Measurements from ENCODE around the gene SOCS1. TPM values are rescaled to one million over a fixed set of nuclear protein-coding genes. Genes with fewer than 3 reads are reported as not detected.

SOCS1 gene
- total RNA-seq, 6 experiments from 2014 or later: 3.8 to 6.7 (median 5.9) TPM

- H3K36me3 Mint-ChIP-seq (ENCODE audit: low read depth): no peaks in the 10 kb centered on the region
- H3K27ac Mint-ChIP-seq: peak overlapping the region; percentile 31
Observed at GRCh38 chr16:11233727-11234376, 22.2 kb downstream of the SOCS1 start.

GRCh38 chr16:11232852-11233726, 22.9 kb downstream of the SOCS1 start:
- TF ChIP-seq CTCF (IDR thresholded peaks at IDR 0.05): no peak
- Mint-ChIP-seq H3K27me3 (ENCODE audit: insufficient read depth) (peaks cover 2% of the 10 kb centered on the region; the same call in 1 of the 2 replicates), H3K36me3 (ENCODE audit: low read depth) (no peaks in the 10 kb centered on the region), H3K27ac (no peak overlapping the region), H3K4me1 (ENCODE audit: low read depth) (peaks cover 29% of the 10 kb centered on the region), H3K9me3 (no peaks in the 10 kb centered on the region), H3K4me3 (no peak overlapping the region)
- no peak for DNase-seq

More at GRCh38 chr16:11233727-11234376, 22.2 kb downstream of the SOCS1 start:
- TF ChIP-seq CTCF (IDR thresholded peaks at IDR 0.05): peak; percentile 26; the same call in 1 of the 2 replicates
- peaks cover 29% of the 10 kb centered on the region for H3K4me1 Mint-ChIP-seq (ENCODE audit: low read depth)
- H3K4me3 Mint-ChIP-seq: no peak overlapping the region
- no peaks in the 10 kb centered on the region for H3K9me3 Mint-ChIP-seq
- DNase-seq: no peak
- peaks cover 2% of the 10 kb centered on the region; the same call in 1 of the 2 replicates for H3K27me3 Mint-ChIP-seq (ENCODE audit: insufficient read depth)

GRCh38 chr16:11232302-11232851, 23.6 kb downstream of the SOCS1 start:
- Mint-ChIP-seq H3K4me1 (ENCODE audit: low read depth) (peaks cover 29% of the 10 kb centered on the region), H3K27ac (no peak overlapping the region), H3K4me3 (no peak overlapping the region), H3K9me3 (no peaks in the 10 kb centered on the region), H3K36me3 (ENCODE audit: low read depth) (no peaks in the 10 kb centered on the region), H3K27me3 (ENCODE audit: insufficient read depth) (peaks cover 2% of the 10 kb centered on the region; the same call in 1 of the 2 replicates)
- DNase-seq: no peak
- TF ChIP-seq CTCF (IDR thresholded peaks at IDR 0.05): no peak

GRCh38 chr16:11231367-11231970, 24.5 kb downstream of the SOCS1 start:
- Mint-ChIP-seq H3K27me3 (ENCODE audit: insufficient read depth) (peaks cover 2% of the 10 kb centered on the region; the same call in 1 of the 2 replicates), H3K9me3 (no peaks in the 10 kb centered on the region), H3K27ac (no peak overlapping the region), H3K36me3 (ENCODE audit: low read depth) (no peaks in the 10 kb centered on the region), H3K4me1 (ENCODE audit: low read depth) (peaks cover 29% of the 10 kb centered on the region), H3K4me3 (no peak overlapping the region)
- no peak for DNase-seq
- TF ChIP-seq CTCF (IDR thresholded peaks at IDR 0.05): no peak

- Mint-ChIP-seq H3K27me3 (ENCODE audit: insufficient read depth) (peaks cover 2% of the 10 kb centered on the region; the same call in 1 of the 2 replicates), H3K27ac (no peak overlapping the region), H3K4me1 (ENCODE audit: low read depth) (peaks cover 20% of the 10 kb centered on the region), H3K9me3 (no peaks in the 10 kb centered on the region), H3K4me3 (no peak overlapping the region), H3K36me3 (ENCODE audit: low read depth) (no peaks in the 10 kb centered on the region)
- DNase-seq: no peak
- TF ChIP-seq CTCF (IDR thresholded peaks at IDR 0.05): no peak
Observed at GRCh38 chr16:11229906-11230305, 26.1 kb downstream of the SOCS1 start.

All from HFFc6 (cell line).